NCI-H1694 (cell line): ENCODE results near the gene GNRH2.
"Not testable (repeated sequence)": the region's sequence is repeated elsewhere in the genome, so short reads cannot be mapped to it uniquely, and the experiment has no call there.

Experiments
- DNase-seq: peaks from one replicate; lab custom pipeline; 2025; lab: John Stamatoyannopoulos, UW

GNRH2 gene, protein sequence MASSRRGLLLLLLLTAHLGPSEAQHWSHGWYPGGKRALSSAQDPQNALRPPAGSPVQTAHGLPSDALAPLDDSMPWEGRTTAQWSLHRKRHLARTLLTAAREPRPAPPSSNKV

GRCh38 chr20:3043322-3043721 lies at the start of gene GNRH2:
Gene GNRH2 (plus strand): TSS chr20:3043622. CDS start chr20:3044415, 793 bp downstream.
- DNase-seq = no peak

DNA sequence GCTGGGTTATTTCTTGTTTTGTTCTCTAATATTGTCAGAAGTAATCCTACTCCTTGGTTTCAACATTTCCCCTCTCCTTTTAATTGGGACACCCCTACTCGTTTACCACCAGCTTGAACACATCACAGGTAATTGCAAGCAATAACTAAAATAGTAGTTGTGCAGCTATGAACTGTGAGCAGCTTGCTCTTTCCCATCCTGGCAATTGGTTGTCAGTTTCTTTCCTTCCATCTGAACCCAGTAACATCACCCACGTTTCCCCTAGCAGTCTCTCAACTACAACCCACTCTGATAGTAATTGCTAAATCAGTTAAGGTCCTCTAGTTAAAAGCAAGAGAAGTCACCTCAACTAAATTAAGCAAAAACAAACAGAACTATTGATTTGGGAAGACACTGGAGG lies 47.6 kb upstream of the GNRH2 start:
- no peak for DNase-seq

DNA sequence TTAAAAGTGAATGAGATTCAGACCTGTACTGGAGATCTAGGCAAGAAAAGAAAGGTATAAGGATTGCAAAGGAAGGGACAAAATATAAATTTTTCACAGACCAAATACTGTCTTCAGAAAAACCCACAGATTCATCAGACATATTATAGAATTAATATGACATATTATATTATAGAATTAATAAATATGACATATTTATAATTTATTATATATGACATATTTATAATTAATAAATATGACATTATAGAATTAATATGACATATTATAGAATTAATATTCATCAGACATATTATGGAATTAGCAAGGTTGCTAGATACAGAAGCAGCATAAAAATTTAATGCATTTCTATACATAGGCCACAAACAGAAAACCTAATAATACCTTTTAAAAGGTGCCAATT lies 44.7 kb upstream of the GNRH2 start:
- DNase-seq = no peak

DNA sequence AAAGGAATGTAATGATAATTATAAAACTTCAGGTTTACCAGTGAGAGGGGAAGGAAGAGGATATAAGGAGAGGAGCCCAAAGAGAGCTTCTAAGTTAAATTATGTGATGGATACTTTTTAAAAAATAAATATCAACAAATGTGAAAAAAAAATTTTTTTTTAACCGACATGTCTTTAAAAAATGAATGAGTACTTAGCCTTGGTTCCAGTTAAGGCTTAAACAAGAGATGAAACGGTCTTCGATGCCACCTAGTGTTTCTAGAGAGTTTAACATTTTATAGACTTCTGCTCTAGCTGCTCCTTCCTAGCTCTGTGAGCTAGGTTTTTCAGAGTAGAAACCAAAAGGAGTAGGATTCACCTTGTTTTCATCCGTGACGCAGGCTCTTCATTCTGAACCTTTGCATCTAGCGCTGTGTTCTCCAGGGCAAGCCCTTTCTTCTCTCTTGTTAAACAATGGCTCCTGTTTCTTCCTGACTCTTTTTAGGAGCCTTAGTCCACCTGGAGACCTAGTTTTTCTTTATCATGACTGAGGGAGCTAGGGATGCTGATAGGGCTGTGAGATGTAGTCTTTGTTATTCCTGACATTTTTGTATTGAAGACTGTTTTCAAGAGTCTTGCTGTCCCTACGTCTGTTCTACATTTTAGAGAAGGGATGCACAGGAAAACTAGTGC lies 42.4 kb upstream of the GNRH2 start:
- peak; percentile 73 for DNase-seq

DNA sequence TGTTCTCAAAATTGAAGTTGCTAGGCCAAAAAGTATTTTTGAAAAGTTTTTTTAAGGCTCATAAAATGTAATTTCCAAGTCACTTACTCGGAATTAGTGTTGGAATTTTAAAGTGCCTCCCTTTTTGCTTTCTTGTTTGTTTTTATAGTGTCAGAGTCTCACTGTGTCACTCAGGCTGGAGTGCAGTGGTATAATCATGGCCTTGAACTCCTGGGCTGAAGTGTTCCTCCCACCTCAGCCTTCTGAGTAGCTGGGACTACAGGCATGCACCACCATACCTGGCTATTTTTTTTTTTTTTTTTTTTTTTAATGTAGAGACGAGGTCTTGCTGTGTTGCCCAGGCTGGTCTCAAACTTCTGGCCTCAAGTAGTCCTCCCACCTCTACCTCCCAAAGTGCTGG lies 40.0 kb upstream of the GNRH2 start:
- no peak for DNase-seq

- no peak for DNase-seq
Measured at GRCh38 chr20:3010985-3011723, 32.3 kb upstream of the GNRH2 start.

- no peak for DNase-seq
Measured at GRCh38 chr20:3011752-3012151, 31.7 kb upstream of the GNRH2 start.

- no peak for DNase-seq
Measured at GRCh38 chr20:3013771-3014170, 29.7 kb upstream of the GNRH2 start.

DNA sequence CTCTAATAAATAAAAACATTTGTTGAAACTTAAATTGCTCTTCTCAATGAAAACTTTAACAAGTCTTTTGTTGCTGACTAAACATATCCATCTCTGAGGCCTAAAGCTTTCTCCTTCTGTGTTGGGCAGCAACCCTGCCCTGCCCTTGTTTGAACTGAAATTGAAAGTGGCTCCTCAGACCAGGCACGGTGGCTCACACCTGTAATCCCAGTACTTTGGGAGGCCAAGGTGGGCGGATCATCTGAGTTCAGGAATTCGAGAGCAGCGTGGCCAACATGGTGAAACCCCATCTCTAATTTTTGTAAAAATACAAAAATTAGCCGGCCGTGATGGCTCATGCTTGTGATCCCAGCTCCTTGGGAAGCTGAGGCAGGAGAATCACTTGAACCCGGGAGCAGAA lies 29.2 kb upstream of the GNRH2 start:
- no peak for DNase-seq

GRCh38 chr20:3014662-3015061 lies 28.8 kb upstream of the GNRH2 start:
- no peak for DNase-seq

- DNase-seq = not testable (repeated sequence)
Measured at GRCh38 chr20:3015302-3015701, 28.1 kb upstream of the GNRH2 start.

DNA sequence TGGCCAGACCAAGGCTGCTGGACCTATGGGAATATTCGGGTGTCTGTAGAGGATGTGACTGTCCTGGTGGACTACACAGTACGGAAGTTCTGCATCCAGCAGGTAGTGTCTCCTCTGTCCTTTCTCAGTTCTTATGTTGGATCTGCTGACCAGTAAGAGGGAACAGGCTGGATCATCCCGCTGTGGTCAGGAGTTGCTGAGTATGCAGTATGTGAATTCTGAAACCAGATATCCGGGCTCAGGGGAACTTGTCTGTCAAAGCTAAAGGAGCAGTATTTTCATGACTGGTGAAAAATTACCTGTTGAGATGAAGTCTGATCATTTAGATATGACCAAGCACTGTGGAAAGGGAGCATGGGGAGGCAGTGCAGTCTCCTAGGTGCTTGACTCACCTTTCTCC lies 22.1 kb upstream of the GNRH2 start:
- no peak for DNase-seq

DNA sequence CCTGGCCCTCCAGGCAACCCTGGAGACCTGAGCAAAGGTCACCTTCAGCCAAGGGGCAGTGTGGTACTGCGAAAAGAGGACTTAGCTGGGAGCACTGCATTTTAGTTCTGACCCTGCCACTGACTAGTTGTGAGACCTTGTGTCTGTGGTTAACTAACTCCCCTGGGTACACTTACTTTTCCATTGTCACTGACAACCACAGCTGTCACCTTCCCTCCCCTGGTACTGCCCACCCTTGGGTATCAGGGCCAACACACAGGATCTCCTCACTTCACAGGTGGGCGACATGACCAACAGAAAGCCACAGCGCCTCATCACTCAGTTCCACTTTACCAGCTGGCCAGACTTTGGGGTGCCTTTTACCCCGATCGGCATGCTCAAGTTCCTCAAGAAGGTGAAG lies 21.6 kb upstream of the GNRH2 start:
- no peak for DNase-seq

DNA sequence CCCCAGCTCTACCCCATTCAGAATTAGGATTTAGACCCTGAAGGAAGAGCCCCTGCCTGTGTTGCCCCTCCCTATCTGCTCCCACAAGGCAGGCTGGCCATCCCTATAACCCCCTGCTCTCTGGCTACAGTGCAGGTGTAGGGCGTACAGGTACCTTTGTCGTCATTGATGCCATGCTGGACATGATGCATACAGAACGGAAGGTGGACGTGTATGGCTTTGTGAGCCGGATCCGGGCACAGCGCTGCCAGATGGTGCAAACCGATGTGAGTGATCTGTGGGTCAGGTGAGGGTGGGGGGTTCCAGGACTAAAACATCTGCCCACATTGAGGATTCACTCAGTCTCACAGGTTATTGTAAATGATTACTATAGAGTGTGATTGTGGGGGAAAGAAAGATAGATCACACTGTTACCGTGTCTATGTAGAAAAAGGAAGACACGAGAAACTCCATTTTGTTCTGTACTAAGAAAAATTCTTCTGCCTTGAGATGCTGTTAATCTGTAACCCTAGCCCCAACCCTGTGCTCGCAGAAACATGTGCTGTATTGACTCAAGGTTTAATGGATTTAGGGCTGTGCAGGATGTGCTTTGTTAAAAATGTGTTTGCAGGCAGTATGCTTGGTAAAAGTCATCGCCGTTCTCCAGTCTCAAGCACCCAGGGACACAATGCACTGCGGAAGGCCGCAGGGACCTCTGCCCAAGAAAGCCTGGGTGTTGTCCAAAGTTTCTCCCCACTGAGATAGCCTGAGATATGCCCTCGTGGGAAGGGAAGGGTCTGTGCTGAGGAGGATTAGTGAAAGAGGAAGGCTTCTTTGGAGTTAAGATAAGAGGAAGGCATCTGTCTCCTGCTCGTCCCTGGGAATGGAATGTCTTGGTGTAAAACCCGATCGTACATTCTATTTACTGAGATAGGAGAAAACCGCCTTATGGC lies 20.6 kb upstream of the GNRH2 start:
- DNase-seq = not testable (repeated sequence)

- DNase-seq = no peak
Measured at GRCh38 chr20:3027987-3028386, 15.4 kb upstream of the GNRH2 start.

DNA sequence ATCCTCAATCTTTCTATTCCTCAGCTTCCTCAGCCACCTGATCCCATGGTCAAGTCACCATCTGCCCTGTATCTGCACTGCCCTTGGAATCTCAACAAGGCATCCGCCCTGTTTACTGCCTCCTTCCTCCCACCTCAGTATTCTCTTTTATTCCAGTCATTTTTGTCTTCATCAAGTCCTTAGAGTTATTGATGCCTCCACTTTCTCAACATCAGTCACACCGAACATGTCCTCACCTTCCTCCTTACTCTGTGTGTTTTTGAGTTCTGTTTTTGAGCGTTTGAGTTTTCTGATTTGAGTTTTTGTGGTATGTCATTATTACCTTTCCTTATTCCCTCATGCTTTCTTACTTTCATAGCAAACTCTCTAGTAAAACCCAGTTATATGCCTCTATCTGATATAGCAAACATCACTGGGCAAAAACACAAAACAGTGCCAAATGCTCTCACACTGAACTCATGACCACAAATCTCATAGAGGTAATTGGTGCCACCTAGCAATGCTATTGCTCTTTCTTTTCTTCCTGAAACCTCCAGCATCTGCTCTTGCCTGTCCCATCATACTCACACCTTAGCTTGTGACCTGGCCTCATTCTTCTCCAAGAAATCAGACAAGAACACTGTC lies 11.8 kb upstream of the GNRH2 start:
- DNase-seq = no peak

DNA sequence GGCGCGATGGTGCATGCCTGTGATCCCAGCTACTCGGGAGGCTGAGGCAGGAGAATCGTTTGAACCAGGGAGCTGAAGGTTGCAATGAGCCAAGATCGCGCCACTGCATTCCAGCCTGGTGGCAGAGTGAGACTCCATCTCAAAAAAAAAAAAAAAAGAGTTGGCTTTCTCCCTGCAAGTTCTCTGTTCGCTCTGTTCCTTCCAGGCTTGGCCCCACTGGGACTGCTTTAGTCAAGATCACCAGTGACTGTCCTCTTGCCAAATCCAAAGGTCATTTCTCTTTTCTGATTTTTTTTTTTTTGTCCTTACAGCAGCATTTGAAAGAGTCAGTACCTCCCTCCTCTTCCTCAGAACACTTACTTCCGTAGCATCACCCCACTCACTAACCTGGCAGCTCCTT lies 10.8 kb upstream of the GNRH2 start:
- no peak for DNase-seq

GRCh38 chr20:3037654-3038053 lies 5.8 kb upstream of the GNRH2 start:
- DNase-seq = no peak

DNA sequence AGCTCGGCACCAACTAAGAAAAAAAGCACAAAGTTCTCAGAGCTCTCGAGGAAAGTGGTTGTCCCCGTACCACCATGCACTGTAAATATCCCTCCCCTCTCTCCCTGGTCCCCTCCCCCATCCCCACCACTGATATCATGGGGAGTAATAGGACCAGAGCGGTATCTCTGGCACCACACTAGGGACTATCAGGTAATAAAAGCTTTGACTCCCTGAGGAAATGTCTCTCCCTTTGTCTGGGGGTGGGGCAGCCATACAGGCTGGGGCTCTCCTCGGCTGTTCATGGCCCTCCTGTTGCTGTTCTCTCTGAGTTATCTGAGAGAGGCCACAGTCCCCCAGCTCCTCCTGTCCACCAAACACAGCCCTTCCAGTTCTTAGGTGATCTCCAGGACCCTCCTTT lies 5.0 kb upstream of the GNRH2 start:
- DNase-seq = no peak

DNA sequence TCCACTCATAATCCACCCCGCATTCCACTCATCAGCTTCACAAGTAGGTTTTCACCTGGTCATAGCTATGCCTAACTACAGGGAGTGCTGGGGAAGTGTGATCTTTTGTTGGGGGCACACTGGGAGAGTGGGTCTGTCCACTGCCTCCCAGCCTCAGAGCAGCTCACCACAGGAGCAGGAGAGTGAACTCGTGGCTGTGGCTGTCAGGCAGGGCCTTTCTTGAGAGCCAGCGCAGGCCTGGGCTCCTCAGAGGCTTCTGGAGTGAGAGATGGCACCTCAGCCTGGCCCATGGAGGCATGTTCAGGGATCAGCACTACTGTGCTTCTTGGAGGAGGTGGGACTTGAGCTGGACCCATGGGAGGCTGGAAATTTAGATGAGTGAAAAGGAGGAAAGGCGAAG lies 4.0 kb upstream of the GNRH2 start:
- DNase-seq = no peak

DNA sequence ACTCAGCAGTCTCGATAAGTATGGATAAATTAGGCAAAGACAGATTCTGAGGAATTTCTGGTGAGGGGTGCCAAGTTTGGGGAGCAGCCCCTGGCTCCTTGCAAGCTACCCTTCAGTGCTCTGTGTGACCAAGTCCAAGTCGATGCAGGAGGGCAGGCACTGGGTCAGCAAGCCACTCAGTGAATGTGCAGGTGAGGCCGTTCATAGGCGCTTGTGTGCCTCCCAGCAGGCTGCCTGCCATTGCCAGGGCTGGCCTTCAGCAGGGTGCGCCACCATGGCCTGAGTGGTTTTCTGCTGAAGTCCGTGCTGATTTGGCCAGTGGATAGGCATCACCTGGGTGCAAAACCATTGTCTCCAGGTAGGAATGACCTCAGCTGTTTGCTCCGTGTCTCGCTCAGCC lies 3.3 kb upstream of the GNRH2 start:
- DNase-seq = no peak

GRCh38 chr20:3041854-3042409 lies 1.5 kb upstream of the GNRH2 start:
- no peak for DNase-seq
